ENCODE results near the gene U2AF1L4.

- TF ChIP-seq POLR2A (IDR thresholded peaks at IDR 0.05) (no peak), CTCF (IDR thresholded peaks at IDR 0.05) (no peak)
Measured at GRCh38 chr19:35780058-35780457, 34.8 kb upstream of the U2AF1L4 start.
